Immature natural killer cell (primary cell): Measurements from ENCODE around the gene SPIN1. TPM values are rescaled to one million over a fixed set of nuclear protein-coding genes. Genes with fewer than 3 reads are reported as not detected.

Source experiments
- DNase-seq, 3 donors: peaks; one replicate each; pipeline ENCODE4 v3.0.0; 2022; ENCODE audit warnings: mixed read lengths in 1 of 3
- H3K27ac Mint-ChIP-seq, 6 donors: one replicate each; pipeline ENCODE4 v1.8.0; 2020; ENCODE audit warnings: mixed read lengths in 6 of 6, mild to moderate bottlenecking in 5 of 6, inconsistent platforms in 4 of 6, moderate library complexity in 3 of 6
- H3K27me3 Mint-ChIP-seq, 3 donors: one replicate each; pipeline ENCODE4 v1.8.0; 2020 to 2021; ENCODE audit warnings: low read depth in 3 of 3, mild to moderate bottlenecking in 3 of 3, mixed read lengths in 3 of 3, moderate library complexity in 3 of 3, inconsistent platforms in 1 of 3
- H3K36me3 Mint-ChIP-seq, 3 donors: one replicate each; pipeline ENCODE4 v1.8.0; 2020; ENCODE audit warnings: mixed read lengths in 3 of 3, inconsistent platforms in 2 of 3, mild to moderate bottlenecking in 2 of 3
- H3K4me1 Mint-ChIP-seq, 2 donors: one replicate each; pipeline ENCODE4 v1.8.0; 2020; ENCODE audit warnings: inconsistent platforms in 2 of 2, mild to moderate bottlenecking in 2 of 2, mixed read lengths in 2 of 2, moderate library complexity in 1 of 2
- H3K4me3 Mint-ChIP-seq, 5 donors: one replicate each; pipeline ENCODE4 v1.8.0; 2020; ENCODE audit warnings: mild to moderate bottlenecking in 5 of 5, mixed read lengths in 5 of 5, inconsistent platforms in 3 of 5, moderate library complexity in 3 of 5
- H3K9me3 Mint-ChIP-seq, 6 donors: one replicate each; pipeline ENCODE4 v1.8.0; 2020; ENCODE audit warnings: mild to moderate bottlenecking in 6 of 6, mixed read lengths in 6 of 6, inconsistent platforms in 4 of 6, moderate library complexity in 3 of 6
- polyA plus RNA-seq, 3 donors: library from polyadenylated mRNA; unstranded; fragments of 300-500 nt; fragmentation: Illumina TruSeq; gene quantifications; one replicate each; pipeline ENCODE4 v1.2.3, GENCODE V29; 2021

SPIN1 gene
- polyA plus RNA-seq, 3 donors from 2014 or later = 24.5 to 49.1 (median 35.1) TPM

DNA sequence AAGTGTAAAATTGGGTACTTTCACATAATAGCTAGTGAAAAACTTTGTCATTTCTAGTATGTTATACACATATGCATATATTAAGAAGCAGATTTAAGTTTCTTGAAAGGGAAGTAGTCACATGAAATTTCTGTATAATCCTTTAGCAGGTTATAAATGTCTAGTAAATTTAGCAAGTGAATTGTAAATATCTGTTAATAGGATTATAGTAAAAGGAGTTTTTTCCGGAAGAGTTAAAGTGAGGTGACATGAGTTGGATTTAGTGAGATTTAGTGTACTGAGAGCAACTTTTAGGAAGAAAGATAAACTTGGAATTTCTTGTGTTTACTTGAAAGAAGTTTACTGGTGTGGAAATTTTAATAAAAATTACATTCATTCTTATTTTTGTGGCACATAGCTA lies 38.4 kb downstream of the SPIN1 start:
- Mint-ChIP-seq H3K36me3 (peaks cover 0 to 8% (median 7%) of the 10 kb centered on the region in 3 donors), H3K4me1 (peaks cover 4 to 22% of the 10 kb centered on the region in 2 donors), H3K9me3 (no peaks in the 10 kb centered on the region), H3K27ac (no peak overlapping the region), H3K4me3 (no peak overlapping the region), H3K27me3 (peaks cover 0 to 4% (median 0%) of the 10 kb centered on the region in 3 donors)
- DNase-seq = no peak

GRCh38 chr9:88429595-88430430 lies 41.6 kb downstream of the SPIN1 start:
- H3K36me3 Mint-ChIP-seq = peaks cover 7 to 16% (median 15%) of the 10 kb centered on the region in 3 donors
- peak overlapping the region in 1 of 6 donors; percentile 64 for H3K27ac Mint-ChIP-seq
- H3K4me3 Mint-ChIP-seq = no peak overlapping the region
- peaks cover 13 to 29% of the 10 kb centered on the region in 2 donors for H3K4me1 Mint-ChIP-seq
- peaks cover 0 to 4% (median 0%) of the 10 kb centered on the region in 3 donors for H3K27me3 Mint-ChIP-seq
- no peaks in the 10 kb centered on the region for H3K9me3 Mint-ChIP-seq
- DNase-seq = no peak

GRCh38 chr9:88433583-88434255 lies 45.5 kb downstream of the SPIN1 start:
- DNase-seq = no peak
- H3K4me1 Mint-ChIP-seq = peaks cover 36 to 54% of the 10 kb centered on the region in 2 donors
- peak overlapping the region in 2 of 6 donors; percentile 20 to 48 for H3K27ac Mint-ChIP-seq
- H3K9me3 Mint-ChIP-seq = no peaks in the 10 kb centered on the region
- peaks cover 10 to 21% (median 20%) of the 10 kb centered on the region in 3 donors for H3K36me3 Mint-ChIP-seq
- no peak overlapping the region for H3K4me3 Mint-ChIP-seq
- peaks cover 0 to 1% (median 0%) of the 10 kb centered on the region in 3 donors for H3K27me3 Mint-ChIP-seq

DNA sequence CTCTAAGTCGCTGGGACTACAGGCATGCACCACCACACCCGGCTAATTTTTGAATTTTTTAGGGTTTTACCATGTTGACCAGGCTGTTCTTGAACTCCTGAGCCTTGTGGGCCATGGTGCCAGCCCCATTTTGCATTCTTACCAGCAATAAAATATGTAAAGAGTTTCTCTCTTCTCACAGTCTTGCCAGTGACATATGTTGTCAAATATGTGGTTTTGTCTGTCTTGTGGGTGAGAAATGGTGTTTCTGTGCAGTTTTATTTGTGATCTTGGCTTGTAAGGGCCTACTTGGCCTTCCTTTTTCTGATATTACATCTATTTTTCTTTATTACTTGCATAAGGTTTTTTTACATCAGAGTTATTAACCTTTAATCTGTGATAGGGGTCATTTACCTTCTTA lies 47.1 kb downstream of the SPIN1 start:
- Mint-ChIP-seq H3K36me3 (peaks cover 10 to 25% (median 24%) of the 10 kb centered on the region in 3 donors), H3K4me1 (peaks cover 45 to 58% of the 10 kb centered on the region in 2 donors), H3K27ac (peak overlapping the region; percentile 45 to 92 (median 83)), H3K9me3 (no peaks in the 10 kb centered on the region), H3K4me3 (peak overlapping the region; percentile 27 to 64 (median 37)), H3K27me3 (peaks cover 0 to 1% (median 0%) of the 10 kb centered on the region in 3 donors)
- DNase-seq = peak; percentile 61 to 69 (median 65)

GRCh38 chr9:88436379-88436778 lies 48.1 kb downstream of the SPIN1 start:
- Mint-ChIP-seq H3K27ac (peak overlapping the region in 4 of 6 donors; percentile 45 to 92 (median 71)), H3K4me1 (peaks cover 45 to 58% of the 10 kb centered on the region in 2 donors), H3K36me3 (peaks cover 10 to 31% (median 24%) of the 10 kb centered on the region in 3 donors), H3K27me3 (peaks cover 0 to 3% (median 0%) of the 10 kb centered on the region in 3 donors), H3K4me3 (peak overlapping the region in 3 of 5 donors; percentile 4 to 57 (median 20)), H3K9me3 (no peaks in the 10 kb centered on the region)
- no peak for DNase-seq

GRCh38 chr9:88437210-88438146 lies 49.2 kb downstream of the SPIN1 start:
- H3K36me3 Mint-ChIP-seq = peaks cover 10 to 31% (median 24%) of the 10 kb centered on the region in 3 donors
- H3K4me1 Mint-ChIP-seq = peaks cover 47 to 65% of the 10 kb centered on the region in 2 donors
- peak overlapping the region in 1 of 5 donors; percentile 20 for H3K4me3 Mint-ChIP-seq
- H3K27me3 Mint-ChIP-seq = peaks cover 0 to 3% (median 0%) of the 10 kb centered on the region in 3 donors
- H3K27ac Mint-ChIP-seq = peak overlapping the region in 2 of 6 donors; percentile 7 to 35
- H3K9me3 Mint-ChIP-seq = no peaks in the 10 kb centered on the region
- DNase-seq = no peak

GRCh38 chr9:88438811-88439210 lies 50.6 kb downstream of the SPIN1 start:
- Mint-ChIP-seq H3K27ac (peak overlapping the region in 2 of 6 donors; percentile 2 to 57), H3K36me3 (peaks cover 4 to 24% (median 20%) of the 10 kb centered on the region in 3 donors), H3K27me3 (peaks cover 0 to 3% (median 0%) of the 10 kb centered on the region in 3 donors), H3K9me3 (no peaks in the 10 kb centered on the region), H3K4me1 (peaks cover 50 to 69% of the 10 kb centered on the region in 2 donors), H3K4me3 (no peak overlapping the region)
- DNase-seq = no peak

- Mint-ChIP-seq H3K27me3 (peaks cover 0 to 2% (median 1%) of the 10 kb centered on the region in 3 donors), H3K27ac (no peak overlapping the region), H3K36me3 (peaks cover 1 to 25% (median 17%) of the 10 kb centered on the region in 3 donors), H3K9me3 (peaks cover 0 to under 1% (median 0%) of the 10 kb centered on the region in 6 donors), H3K4me1 (peaks cover 46 to 68% of the 10 kb centered on the region in 2 donors), H3K4me3 (no peak overlapping the region)
- no peak for DNase-seq
Measured at GRCh38 chr9:88441301-88442007, 53.2 kb downstream of the SPIN1 start.

- Mint-ChIP-seq H3K9me3 (peaks cover 0 to 5% (median under 1%) of the 10 kb centered on the region in 6 donors), H3K36me3 (peaks cover 0 to 27% (median 15%) of the 10 kb centered on the region in 3 donors), H3K27me3 (peaks cover 0 to 2% (median 1%) of the 10 kb centered on the region in 3 donors), H3K4me3 (peak overlapping the region; percentile 17 to 52 (median 39)), H3K27ac (peak overlapping the region; percentile 33 to 77 (median 66)), H3K4me1 (peaks cover 57 to 74% of the 10 kb centered on the region in 2 donors)
- no peak for DNase-seq
Measured at GRCh38 chr9:88443480-88444113, 55.4 kb downstream of the SPIN1 start.

GRCh38 chr9:88446728-88447127 lies 58.5 kb downstream of the SPIN1 start:
- H3K4me1 Mint-ChIP-seq = peaks cover 66 to 85% of the 10 kb centered on the region in 2 donors
- DNase-seq = peak in 2 of 3 donors; percentile 9 to 20
- H3K27me3 Mint-ChIP-seq = peaks cover 0 to 2% (median 0%) of the 10 kb centered on the region in 3 donors

GRCh38 chr9:88447431-88447830 lies 59.2 kb downstream of the SPIN1 start:
- Mint-ChIP-seq H3K4me1 (peaks cover 70 to 85% of the 10 kb centered on the region in 2 donors), H3K27me3 (peaks cover 0 to 2% (median 0%) of the 10 kb centered on the region in 3 donors), H3K27ac (peak overlapping the region in 2 of 6 donors; percentile 20 to 60), H3K9me3 (peaks cover 0 to 5% (median under 1%) of the 10 kb centered on the region in 6 donors), H3K36me3 (peaks cover 0 to 19% (median 14%) of the 10 kb centered on the region in 3 donors), H3K4me3 (peak overlapping the region; percentile 13 to 68 (median 42))
- no peak for DNase-seq

More at GRCh38 chr9:88446728-88447127, 58.5 kb downstream of the SPIN1 start:
- Mint-ChIP-seq H3K9me3 (peaks cover 0 to 5% (median under 1%) of the 10 kb centered on the region in 6 donors), H3K36me3 (peaks cover 0 to 17% (median 14%) of the 10 kb centered on the region in 3 donors), H3K27ac (peak overlapping the region in 5 of 6 donors; percentile 3 to 62 (median 22)), H3K4me3 (peak overlapping the region; percentile 41 to 81 (median 64))
